Iris pigment epithelial cell (primary cell): ENCODE data around the gene FUCA2.
A peak's percentile ranks its signal among the peaks of the same experiment; 100 is the strongest.
"Not testable (repeated sequence)": the region's sequence is repeated elsewhere in the genome, so short reads cannot be mapped to it uniquely, and the experiment has no call there.

ENCODE experiments used
- DNase-seq: peaks from one replicate; pipeline ENCODE4 v3.0.0-alpha.2; 2011; ENCODE audit warnings: low read depth

The FUCA2 gene

DNA sequence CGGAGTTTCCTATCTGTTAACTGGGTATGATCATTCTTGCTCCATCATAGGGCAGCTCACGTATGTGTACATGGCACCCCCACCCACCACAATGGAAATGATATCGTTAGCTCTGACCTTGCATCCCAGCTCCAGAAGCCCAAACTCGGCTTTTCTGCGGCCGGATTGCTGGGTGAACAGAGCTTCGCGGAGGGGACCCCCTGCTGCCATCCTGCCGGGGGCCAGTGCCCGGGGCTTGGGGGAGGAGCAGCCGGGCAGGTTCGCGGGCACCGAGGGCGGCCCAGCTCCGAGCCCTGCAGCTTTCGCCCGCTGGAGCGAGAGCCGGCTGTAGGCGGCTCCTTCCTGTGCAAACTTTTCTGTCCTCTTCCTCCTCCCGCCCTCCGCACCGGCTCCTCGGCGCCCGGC is 24.9 kb upstream of the FUCA2 start:
- peak; percentile 32 for DNase-seq

DNA sequence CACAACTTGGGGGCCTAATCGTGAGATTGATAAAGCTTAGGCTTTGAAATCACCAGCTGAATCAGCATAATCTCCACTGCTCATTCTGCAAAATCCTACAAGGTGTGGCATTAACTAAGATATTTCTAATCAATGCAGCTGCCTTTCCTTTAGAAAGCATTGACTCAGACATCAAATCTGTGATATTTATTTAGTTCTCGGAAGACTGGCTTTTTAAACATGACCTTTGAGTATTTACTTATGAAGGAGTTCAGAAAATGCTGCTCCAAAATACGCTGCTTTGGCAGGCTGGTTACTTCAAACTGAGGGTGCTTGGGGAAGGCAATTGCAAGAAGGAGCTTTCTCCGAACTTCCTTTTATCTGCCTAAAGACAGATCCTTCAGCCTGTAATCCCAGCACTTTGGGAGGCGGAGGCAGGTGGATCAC is 23.7 kb upstream of the FUCA2 start:
- DNase-seq, result no peak

DNA sequence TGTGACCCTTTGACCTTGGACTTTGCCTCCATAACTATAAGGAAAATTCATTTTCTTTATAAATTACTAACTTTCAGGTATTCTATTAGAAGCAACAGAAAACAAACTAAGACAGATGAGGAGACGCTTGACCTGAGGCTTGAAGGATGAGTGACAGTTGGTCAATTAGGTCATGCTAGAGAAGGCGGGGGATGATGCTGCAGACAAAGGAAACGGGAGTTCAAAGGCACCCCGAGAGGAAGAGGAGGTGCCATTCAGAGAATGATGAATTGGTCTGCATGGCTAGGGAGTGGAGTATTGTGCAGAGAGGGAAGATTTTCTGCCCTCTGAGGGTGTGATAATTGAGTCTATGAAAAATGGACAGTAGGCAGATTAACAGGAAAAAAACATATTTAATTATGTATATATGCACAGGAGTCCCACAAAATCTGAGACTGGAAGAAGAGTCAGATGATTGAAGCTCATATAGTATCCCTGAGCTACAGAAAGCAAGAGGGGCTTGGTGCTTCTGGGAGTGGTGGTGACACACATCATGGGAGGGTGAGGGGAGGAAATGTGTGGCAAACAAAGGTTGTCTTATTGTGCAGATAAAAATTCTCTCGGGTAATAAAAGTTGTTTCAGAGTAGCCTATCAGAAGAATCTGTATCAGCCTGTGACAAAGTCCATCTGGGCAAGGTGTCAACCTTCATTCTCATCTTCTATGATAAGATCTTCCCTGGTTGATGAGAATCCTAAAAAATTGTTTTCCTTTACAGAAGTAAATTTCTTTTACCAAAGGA is 20.4 kb upstream of the FUCA2 start:
- no peak for DNase-seq

DNA sequence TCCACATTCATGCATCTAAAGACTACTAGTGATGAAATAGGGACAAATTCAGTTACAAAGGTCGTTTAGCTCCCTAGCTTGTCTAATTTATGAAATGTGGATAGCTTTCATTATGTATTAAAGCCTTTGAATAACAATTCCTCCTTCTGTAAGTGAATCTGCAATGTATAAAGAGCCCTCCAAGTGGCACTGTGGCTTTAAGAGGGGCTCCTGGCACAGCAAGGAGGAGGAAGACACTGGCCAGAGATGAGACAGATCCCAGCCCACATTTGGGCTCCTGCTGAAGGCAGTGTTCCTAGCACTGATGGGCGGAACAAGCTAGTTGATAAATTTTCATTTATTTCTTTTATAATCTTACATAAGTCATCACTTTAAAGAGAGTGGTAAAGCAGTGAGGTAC is 17.6 kb upstream of the FUCA2 start:
- DNase-seq, result no peak

DNA sequence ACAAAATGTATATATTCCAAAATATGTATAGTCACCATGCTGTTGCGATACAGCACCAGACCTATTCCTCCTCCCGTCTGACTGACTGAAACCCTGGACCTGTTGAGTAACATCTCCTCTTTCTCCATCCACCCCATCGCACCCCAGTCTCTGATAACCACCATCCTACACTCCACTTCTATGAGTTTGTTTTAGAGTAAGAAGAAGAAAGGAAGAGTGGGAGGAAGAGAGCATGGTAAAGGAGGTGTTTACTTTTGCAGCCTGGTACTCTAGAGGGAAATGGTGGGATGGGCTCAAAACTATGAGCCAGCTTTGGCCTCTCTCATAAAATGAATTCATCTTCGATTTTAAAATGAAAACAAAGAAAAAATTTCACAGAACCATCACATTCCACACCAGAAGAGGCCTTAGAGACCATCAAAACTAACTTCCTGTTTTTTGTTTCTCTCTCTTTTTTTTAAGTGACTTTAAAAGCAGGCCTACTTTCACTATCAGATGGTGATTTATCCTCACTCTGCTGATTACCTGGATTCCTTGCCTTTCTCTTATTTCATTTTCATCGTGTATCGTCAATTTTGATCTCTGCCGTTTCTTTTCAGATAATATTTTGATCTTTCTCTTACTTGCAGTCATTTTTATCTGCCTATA is 16.8 kb upstream of the FUCA2 start:
- no peak for DNase-seq

DNA sequence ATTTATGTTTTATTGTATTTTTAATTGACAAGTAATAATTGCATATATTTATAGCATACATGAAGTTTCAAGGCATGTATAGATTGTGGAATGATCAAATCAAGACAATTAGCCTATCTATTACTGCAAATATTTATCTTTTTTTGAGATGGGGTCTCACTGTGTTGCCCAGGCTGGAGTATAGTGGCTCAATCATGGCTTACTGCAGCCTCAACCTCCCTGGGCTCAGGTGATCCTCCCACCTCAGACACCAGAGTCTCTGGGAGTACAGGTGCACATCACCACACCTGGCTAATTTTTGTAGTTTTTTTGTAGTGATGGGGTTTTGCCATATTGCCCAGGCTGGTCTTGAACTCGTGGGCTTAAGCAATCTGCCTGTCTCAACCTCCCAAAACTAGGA is 16.2 kb upstream of the FUCA2 start:
- no peak for DNase-seq

DNA sequence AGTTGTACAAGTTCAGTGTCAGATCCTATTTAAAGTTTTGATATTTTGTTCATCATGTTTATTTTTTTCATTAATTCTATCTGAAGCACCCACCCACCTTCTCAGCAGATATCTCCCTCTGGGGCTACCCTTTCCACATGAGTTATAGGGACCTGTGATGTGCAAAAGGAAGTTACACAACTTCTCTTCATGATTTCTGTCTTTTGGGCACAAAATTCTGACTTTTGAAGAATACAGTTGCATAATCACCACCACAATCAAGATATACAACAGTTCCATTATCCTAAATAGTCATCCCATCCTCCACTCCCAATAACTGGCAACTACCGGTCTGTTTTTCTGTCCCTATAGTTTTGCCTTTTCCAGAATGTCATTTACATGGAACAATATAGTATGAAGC is 13.8 kb upstream of the FUCA2 start:
- DNase-seq, result no peak

DNA sequence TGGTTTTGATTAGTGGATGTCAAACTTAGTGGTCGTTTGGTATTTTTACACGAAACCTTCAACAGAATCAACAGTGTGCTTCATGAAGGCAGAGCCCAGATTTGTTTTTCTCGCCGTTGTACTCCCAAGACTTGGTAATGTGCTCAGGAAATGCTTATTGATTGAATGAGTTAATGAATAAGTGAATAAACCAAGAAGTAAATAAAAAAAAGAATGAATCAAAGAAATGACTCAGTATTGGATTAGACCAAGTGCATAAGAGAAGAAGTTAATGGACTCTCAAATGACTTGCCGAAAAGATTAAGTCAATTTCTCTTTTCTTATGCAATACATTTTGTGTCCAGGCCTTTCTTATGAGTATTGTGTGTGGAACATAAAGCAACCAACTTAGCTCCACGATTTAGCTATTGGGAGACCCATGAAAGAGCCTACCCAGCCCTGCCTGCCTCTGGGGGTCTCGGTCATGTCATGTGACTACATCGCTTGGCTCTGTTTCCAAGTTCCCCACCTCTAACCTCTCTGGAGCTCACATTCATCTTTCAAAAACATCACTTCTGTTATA is 10.6 kb upstream of the FUCA2 start:
- no peak for DNase-seq

DNA sequence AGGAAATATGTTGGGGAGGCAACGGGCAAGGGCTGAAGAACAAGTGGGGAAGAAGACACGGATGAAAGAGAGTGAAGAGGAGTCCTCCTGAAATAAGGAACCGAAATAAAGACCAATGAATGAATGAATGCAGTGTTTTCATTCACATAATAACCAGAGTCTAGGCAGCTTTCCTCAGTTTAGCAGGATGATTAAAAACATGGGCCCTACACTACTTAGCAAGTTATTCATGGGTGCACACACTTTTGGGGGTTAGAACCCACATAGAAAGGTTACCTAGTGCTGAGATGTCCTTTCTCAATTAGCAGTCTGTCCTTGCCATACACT is 5.9 kb upstream of the FUCA2 start:
- no peak for DNase-seq

DNA sequence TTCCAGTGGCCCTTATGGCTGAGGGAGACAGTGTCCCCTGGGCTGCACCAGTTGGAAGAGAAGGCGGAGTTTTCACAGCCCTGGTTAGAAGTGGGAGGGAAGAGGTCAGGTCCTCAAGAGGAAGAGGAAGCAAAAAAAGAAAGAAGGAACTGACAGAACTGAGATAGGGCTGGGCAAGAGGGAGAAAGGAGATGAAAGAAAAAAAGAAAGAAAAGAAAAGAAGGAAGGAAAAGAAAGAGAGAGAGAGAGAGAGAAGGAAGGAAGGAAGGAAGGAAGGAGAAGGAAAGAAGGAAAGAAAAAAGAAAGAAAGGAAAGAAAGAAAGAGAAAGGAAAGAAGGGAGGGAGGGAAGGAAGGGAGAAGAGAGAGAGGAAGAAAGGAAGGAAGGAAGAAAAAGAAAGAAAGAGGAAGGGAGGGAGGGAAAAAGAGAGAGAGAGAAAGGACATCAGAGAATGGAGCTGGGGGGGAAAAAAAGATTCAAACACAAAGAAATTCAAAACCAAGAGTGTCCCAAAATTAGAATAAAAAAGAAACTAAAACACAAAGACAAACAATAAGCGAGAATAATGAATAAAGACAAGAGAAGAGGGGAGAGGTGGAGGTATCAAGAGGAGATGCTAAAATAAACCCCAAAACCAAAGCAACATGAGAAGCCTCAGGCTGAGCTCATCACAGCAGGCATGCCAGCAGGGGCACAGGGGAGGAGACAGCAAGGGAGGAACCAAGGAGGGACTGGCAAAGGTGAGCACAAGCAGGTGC is 5.3 kb upstream of the FUCA2 start:
- no peak for DNase-seq

DNA sequence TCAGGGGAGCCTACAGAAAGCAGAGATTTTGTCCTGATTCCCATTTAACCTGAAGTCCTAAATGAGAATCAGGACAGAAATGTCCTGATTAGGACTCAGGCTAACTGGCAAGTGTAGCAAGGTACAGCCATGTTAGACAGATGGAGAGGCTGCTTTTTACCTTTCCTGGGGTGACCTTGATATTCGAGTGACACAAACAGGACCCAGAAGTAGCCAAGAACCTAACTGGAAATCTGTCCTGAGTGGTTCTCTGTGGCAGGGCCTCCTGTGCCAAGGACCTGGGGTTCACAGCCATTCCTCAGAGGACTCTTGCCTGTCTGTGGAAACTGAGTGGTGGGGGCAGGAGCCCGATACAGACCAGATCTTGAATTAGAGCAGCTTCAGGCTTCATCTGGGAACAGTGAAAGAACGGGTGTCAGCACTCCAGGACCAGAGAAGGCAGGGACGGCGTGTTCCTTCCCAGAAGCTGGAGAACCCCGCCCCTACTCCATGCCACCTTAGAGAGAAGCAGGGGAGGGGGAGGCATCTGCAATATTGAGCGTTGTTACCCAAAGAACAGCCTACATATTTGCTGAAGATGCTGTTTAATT is 4.3 kb upstream of the FUCA2 start:
- DNase-seq, result no peak

DNA sequence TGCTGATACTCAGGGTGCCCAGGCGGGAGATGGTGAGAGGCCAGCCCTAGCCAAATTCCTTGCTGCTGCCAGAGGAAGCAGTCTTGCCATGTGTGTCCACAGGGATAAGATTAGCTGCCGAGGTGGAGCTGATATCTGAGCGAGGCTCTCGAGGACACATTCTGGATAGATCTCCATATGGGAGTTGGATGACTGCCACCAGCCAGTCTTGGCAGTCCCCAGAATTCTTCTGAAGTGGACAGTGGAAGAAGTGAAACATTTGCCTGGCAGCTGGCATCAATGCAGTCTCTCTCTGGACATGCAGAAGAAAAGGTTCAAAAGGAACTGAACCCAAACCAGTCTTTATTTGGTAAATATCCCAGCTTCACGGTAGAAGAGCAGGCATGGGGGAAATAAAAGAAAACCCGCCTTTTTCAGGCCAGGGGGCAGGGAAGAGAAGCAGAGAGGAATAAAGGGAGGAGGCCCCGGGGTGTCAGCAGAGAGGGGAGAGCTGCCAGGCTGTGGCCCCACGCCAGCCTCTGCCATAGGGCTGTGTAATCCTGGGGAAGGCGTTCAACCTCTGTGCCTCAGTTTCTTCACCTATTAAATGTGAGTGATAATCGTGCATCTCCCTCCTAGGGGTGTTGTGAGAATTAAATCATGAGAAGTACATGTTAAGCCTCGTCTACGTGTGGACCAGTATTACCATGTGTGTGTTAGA is 3.7 kb upstream of the FUCA2 start:
- DNase-seq, result no peak

DNA sequence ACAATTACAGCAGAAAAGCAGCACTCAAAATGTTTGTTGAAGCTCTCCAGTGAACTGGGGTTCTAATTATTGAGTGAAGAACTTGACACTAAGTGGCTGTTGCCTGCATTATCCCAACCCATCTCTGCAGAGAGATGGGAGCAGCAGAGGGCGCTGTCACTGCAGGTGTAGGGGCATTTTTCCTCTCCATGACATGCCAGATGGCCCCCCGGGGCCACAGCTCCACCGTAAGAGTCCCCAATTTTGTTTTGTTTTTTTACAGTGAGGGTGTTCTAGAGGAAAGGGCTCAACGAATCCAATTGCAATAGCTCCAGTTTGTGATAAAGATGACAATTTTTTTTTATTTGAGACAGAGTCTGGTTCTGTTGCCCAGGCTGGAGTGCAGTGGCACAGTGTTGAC is 1.9 kb upstream of the FUCA2 start:
- DNase-seq, result no peak

DNA sequence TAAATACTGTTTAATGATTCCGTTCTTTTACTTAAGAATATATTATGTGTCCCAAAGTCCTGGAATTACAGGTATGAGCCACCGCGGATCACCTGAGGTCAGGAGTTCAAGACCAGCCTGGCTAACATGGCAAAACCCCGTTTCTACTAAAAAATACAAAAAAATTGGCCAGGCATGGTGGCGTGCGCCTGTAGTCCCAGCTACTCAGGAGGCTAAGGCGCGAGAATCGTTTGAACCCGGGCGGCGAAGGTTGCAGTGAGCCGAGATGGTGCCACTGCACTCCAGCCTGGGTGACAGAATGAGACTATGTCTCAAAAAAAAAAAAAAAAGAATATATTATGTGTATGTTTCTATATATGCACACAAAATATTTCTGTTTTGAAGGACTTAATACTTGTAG is 1.2 kb downstream of the FUCA2 start:
- not testable (repeated sequence) for DNase-seq

DNA sequence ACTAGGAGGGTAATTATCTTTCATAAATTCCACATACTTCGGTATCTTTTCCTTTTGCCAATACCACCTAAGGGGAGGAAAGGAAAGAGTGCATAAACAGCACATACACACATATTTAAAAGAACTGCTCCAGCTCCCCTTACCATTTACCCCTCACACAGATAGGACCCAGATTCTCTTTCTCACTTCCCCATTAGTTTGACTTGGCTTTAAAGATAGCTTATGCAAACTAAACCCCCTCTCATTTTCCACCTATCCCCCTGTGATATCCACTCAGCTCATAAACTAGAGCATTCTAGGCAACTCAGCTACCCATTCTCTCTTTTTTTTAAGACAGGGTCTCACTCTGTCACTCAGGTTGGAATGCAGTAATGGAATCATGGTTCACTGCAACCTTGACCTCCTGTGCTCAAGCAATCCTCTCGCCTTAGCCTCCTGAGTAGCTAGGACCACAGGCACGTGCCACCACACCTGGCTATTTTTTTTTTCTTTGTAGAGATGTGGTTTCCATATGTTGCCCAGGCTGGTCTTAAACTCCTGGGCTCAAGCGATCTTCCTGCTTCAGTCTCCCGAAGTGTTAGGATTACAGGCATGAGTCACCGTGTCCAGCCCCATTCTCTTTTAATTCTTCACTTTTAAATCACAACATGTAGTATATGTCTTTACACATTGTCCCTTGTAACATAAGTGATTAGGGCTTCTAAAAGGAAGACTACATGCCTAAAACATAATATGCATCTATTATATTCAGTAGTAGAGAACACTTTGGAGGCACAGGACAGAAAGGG is 4.0 kb downstream of the FUCA2 start:
- peak; percentile 55 for DNase-seq

DNA sequence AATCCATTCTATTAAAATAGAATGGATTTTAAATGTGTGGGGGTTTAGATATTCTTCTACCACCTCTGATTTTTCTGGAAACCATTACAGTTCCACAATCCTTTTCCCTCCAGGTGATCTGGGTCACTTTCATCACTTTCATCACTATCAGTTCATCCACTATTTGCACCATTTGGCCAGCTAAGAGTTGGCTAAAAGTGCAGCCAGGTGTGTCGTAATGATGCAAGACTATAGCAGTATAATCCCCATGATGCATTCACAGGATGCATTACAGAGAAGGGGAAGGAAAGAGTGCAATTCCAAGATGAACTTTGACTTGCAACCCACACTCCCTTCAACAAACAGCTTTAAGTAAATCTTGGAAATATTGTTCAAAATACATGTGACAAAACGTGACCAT is 4.9 kb downstream of the FUCA2 start:
- DNase-seq, result no peak

DNA sequence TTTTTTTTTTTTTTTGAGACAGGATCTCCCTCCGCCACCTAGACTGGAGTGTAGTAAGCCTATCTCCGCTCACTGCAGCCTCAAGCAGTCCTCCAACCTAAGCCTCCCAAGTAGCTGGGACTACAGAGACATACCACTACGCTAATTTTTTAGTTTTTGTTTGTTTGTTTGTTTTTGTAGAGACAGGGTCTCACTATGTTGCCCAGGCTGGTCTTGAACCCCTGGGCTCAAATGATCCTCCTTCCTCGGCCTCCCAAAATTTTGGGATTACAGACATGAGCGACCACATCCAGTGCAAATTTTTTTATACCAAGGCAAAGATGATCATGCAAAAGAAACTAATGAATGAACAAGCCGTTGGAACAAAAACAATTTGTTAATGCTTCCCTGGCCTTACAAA is 5.3 kb downstream of the FUCA2 start:
- DNase-seq, result no peak

DNA sequence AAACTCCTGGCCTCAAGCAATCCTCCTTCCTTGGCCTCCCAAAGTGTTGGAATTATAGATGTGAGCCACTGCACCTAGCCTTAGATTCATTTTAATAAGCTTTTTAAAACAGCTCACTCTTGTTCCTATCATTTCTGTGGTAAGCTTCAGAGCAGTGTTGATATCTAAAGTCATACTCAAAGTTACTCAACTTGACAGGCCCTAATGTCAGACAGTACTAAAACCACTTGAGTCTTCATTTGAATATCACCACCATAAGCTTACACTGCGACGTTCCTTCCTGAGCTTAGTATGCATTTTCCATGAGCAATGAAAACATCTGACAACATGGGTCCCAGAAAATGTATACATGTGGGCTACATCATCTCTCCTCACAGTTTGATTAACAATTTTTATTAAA is 6.0 kb downstream of the FUCA2 start:
- no peak for DNase-seq

DNA sequence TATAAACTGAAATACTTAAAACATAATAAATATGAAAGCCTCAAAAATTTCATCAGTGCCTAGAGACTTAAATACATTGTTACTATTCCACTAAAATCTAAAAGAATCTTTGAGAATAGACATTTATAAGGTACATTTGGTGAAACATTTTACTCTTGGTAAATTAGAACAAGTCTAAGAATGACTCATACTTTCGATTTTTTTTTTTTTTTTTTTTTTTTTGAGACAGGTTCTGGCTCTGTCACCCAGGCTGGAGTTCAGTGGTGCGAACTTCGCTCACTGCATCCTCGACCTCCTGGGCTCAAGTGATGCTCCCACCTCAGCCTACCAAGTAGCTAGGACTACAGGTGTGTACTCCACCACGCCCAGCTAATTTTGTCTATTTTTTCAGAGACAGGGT is 6.4 kb downstream of the FUCA2 start:
- DNase-seq, result no peak

DNA sequence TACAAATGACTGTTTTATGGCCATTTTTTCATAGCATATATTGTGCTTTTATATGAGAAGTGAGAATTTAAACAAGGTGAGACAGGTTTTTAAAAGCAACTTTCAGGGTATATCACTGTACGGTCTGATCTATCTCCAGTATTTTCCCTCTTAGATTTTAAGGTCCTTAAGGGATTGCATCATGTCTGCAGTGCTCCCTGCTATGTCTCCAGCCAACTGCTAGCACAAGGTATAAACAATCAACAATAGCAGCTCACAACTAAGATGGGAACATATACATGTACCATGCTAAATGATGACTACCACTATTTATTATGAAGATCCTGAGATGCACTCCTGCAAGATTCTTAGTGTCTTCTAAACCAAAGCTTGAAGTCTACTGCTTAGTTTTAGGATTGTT is 7.2 kb downstream of the FUCA2 start:
- DNase-seq, result peak; percentile 56

DNA sequence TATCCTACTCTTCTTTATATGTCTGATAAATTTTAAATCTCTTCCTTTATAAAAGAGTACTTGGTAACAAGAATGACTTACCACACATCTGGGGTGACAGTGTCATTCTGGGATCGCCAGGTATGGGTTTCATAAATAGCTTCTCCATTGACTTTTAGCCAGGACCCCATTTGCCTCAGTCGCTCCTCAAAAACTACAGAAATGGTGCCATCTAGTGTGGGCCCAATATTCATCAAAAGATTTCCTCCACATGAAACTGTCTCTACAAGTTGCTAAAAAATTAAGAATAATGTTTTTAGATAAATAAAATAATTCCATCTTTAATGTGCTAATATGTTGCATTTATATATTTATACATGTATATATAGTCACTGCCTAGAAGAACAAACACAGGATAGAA is 9.7 kb downstream of the FUCA2 start:
- no peak for DNase-seq
